PC-3 (cell line): ENCODE measurements around the gene ADD1. TPM values are rescaled to one million over a fixed set of nuclear protein-coding genes. Genes with fewer than 3 reads are reported as not detected.

Experiments
- ATAC-seq: fragments of 200-7000 bp; cut with Tn5 transposase; 2 replicates; pipeline ENCODE4 v1.9.1; 2020; ENCODE audit warnings: mild to moderate bottlenecking, moderate library complexity
- BruUV-seq: library from RNA; stranded (reverse); fragments of 400-500 nt; replicated peaks from 2 replicates; lab custom pipeline; 2021; lab: Mats Ljungman, UMichigan
- CTCF ChIA-PET: fragments of 300-600 bp; sonication (Branson Sonifier 250); formaldehyde crosslinking; loops from one replicate; lab custom pipeline; 2022; ENCODE audit warnings: antibody characterized with exemption; lab: Charles Lee
- POLR2A ChIA-PET: fragments of 300-600 bp; sonication (Branson Sonifier 250); formaldehyde crosslinking; loops from one replicate; lab custom pipeline; 2022; ENCODE audit warnings: antibody characterized with exemption; ENCODE audit not compliant: unreplicated experiment; lab: Charles Lee
- DNase-seq: peaks from one replicate; pipeline ENCODE4 v3.0.0-alpha.2; 2015
- H2AFZ ChIP-seq: fragments of 300-600 bp; sonication (generic); 2 replicates; pipeline ENCODE4 v1.6.0; 2016; ENCODE audit warnings: antibody characterized with exemption, low read length
- H3F3A ChIP-seq: fragments of 300-600 bp; sonication (generic); one replicate; pipeline ENCODE4 v1.6.0; 2017; ENCODE audit warnings: antibody characterized with exemption, low read length, control low read depth, mild to moderate bottlenecking; ENCODE audit not compliant: unreplicated experiment
- H3K27ac ChIP-seq: fragments of 300-600 bp; sonication (generic); 2 replicates; pipeline ENCODE4 v1.5.1; 2016; ENCODE audit warnings: mild to moderate bottlenecking, low read length
- H3K27me3 ChIP-seq: fragments of 300-600 bp; sonication (generic); 2 replicates; pipeline ENCODE4 v1.6.1; 2016; ENCODE audit warnings: low read length, mixed read lengths
- H3K36me3 ChIP-seq: fragments of 300-600 bp; sonication (generic); 2 replicates; pipeline ENCODE4 v1.6.1; 2016; ENCODE audit warnings: low read depth, mixed run types, low read length, mixed read lengths
- H3K4me1 ChIP-seq: fragments of 300-600 bp; sonication (generic); 2 replicates; pipeline ENCODE4 v1.5.1; 2016; ENCODE audit warnings: low read length; ENCODE audit not compliant: insufficient read depth
- H3K4me2 ChIP-seq: fragments of 300-600 bp; sonication (generic); 2 replicates; pipeline ENCODE4 v1.6.0; 2016; ENCODE audit warnings: low read length
- H3K4me3 ChIP-seq: fragments of 300-600 bp; sonication (generic); 2 replicates; pipeline ENCODE4 v1.5.1; 2016; ENCODE audit warnings: mild to moderate bottlenecking, low read length, mixed read lengths
- H3K79me2 ChIP-seq: fragments of 300-600 bp; sonication (generic); 2 replicates; pipeline ENCODE4 v1.6.1; 2017; ENCODE audit warnings: low read length, mixed read lengths
- H3K9ac ChIP-seq: fragments of 300-600 bp; sonication (generic); 2 replicates; pipeline ENCODE4 v1.6.0; 2016; ENCODE audit warnings: mild to moderate bottlenecking, low read length
- H3K9me2 ChIP-seq: fragments of 300-600 bp; sonication (generic); replicated peaks from 2 replicates; pipeline ENCODE4 v1.6.1; 2016; ENCODE audit warnings: mixed run types, low read length, mixed read lengths
- H3K9me3 ChIP-seq: fragments of 300-600 bp; sonication (generic); 2 replicates; pipeline ENCODE4 v1.6.1; 2016; ENCODE audit warnings: low read length, mixed read lengths
- H4K20me1 ChIP-seq: fragments of 300-600 bp; sonication (generic); 2 replicates; pipeline ENCODE4 v1.6.1; 2016; ENCODE audit warnings: low read length, mixed read lengths
- CTCF ChIP-seq: fragments of 300-600 bp; sonication (generic); conservative IDR thresholded peaks from 2 replicates; pipeline ENCODE4 v1.5.1; 2017; ENCODE audit warnings: antibody characterized with exemption, low read depth, mild to moderate bottlenecking, low read length
- EZH2 ChIP-seq: fragments of 300-600 bp; sonication (generic); IDR thresholded peaks from one replicate; pipeline ENCODE4 v1.6.1; 2017; ENCODE audit warnings: antibody characterized with exemption, mild to moderate bottlenecking, low read length; ENCODE audit not compliant: unreplicated experiment
- EZH2phosphoT487 ChIP-seq: fragments of 300-600 bp; sonication (generic); IDR thresholded peaks from 2 replicates; pipeline ENCODE4 v1.6.1; 2018; ENCODE audit warnings: mild to moderate bottlenecking, antibody characterized with exemption, low read length, borderline replicate concordance
- intact Hi-C: fragments of 100-400 bp; cut with micrococcal nuclease; formaldehyde crosslinking; loops from 2 replicates; pipeline ENCODE4 v1.9.0; 2023
- total RNA-seq: library from RNA; depleted of rRNA; stranded (reverse); fragments of >200 nt; gene quantifications from 2 replicates; pipeline ENCODE4 v1.2.3, GENCODE V29; 2014

Gene ADD1
- total RNA-seq, 1 experiment from 2014 or later = 118 TPM

DNA sequence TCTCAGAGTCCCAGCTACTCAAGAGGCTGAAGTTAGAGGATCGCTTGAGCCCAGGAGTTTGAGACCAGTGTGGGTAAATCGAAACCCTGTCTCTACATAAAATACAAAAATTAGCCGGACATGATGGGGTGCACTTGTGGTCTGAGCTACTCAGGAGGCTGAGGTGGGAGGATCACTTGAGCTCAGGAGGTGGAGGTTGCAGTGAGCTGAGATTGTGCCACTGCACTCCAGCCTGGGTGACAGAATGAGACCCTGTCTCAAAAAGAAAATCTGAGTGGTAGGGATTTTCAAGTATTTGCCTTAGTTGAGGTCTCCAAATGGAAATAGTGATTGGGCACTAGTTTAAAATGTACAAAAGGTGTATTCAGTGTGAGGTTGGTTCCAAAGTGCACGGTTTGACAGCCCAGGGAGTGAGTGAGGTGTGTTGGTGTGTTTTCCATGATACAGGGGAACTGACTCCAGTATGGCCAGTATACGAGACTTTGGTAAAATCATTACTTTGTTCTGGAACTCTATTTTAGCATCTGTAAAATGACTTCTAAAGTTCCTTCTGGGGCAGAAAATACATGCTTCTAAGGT lies 13.8 kb downstream of the ADD1 start:
- POLR2A ChIA-PET = no interaction called here
- ATAC-seq (no peak), DNase-seq (no peak)
- H2AFZ ChIP-seq = no peak overlapping the region
- H3K9me2 ChIP-seq = no peaks in the 10 kb centered on the region
- no peak overlapping the region for H3K27ac ChIP-seq
- peaks cover 78% of the 10 kb centered on the region for H3K79me2 ChIP-seq
- CTCF ChIA-PET = interaction anchor here (0.7 kb wide), 1 partner anchor 94 kb away, joined by 3 read pairs; no protein-coding TSS in a partner anchor
- H3K9me3 ChIP-seq = no peaks in the 10 kb centered on the region
- H3K9ac ChIP-seq = no peak overlapping the region
- no peak overlapping the region for H3K4me2 ChIP-seq
- TF ChIP-seq EZH2 = no peak
- no peak for TF ChIP-seq CTCF
- no peak for TF ChIP-seq EZH2phosphoT487
- BruUV-seq = no TSS peak
- H3K4me1 ChIP-seq = peaks cover 7% of the 10 kb centered on the region; the same call in 1 of the 2 replicates
- no peaks in the 10 kb centered on the region for H3K27me3 ChIP-seq
- no peak overlapping the region for H3K4me3 ChIP-seq
- intact Hi-C loops = no loop called here
- peaks cover 3% of the 10 kb centered on the region for H3F3A ChIP-seq
- peaks cover 7% of the 10 kb centered on the region for H3K36me3 ChIP-seq
- H4K20me1 ChIP-seq = 0 out of 2 replicates have a peak, but pooled peaks cover 4% of the 10 kb centered on the region

GRCh38 chr4:2858451-2859217 lies 15.0 kb downstream of the ADD1 start:
- DNase-seq (no peak), ATAC-seq (no peak)
- Histone ChIP-seq H3K9me2 (no peaks in the 10 kb centered on the region), H3K79me2 (peaks cover 84% of the 10 kb centered on the region), H3K27me3 (no peaks in the 10 kb centered on the region), H2AFZ (no peak overlapping the region), H3K4me3 (no peak overlapping the region), H3K9ac (no peak overlapping the region), H3K4me2 (no peak overlapping the region), H3K27ac (no peak overlapping the region), H3K4me1 (peaks cover 12% of the 10 kb centered on the region), H3K36me3 (peaks cover 7% of the 10 kb centered on the region), H4K20me1 (0 out of 2 replicates have a peak, but pooled peaks cover 4% of the 10 kb centered on the region), H3F3A (peaks cover 3% of the 10 kb centered on the region), H3K9me3 (no peaks in the 10 kb centered on the region)
- no peak for TF ChIP-seq EZH2phosphoT487
- TF ChIP-seq EZH2 = no peak
- TF ChIP-seq CTCF = no peak
- ChIA-PET CTCF (no interaction called here), POLR2A (no interaction called here)
- intact Hi-C loops = no loop called here
- no TSS peak for BruUV-seq

DNA sequence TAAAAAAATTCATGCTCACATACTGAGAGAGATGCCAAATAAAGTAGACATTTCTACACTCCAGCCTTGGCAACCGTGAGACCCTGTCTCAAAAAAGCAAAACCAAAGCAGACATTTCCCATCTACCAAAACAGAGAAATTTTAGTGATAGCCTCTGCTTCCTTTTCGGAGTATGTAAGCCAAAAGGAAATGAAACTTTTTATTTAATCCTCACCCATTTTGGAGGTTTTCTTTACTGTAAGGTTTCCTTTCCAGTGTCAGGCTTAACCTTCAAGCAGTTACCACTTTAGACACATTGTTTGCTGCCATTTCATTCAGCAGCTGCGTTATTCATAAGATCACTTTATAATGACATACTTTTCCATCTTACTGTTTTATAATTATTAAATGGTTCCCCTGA lies 15.9 kb downstream of the ADD1 start:
- Histone ChIP-seq H4K20me1 (0 out of 2 replicates have a peak, but pooled peaks cover 4% of the 10 kb centered on the region), H3K27ac (no peak overlapping the region)
- TF ChIP-seq EZH2 (no peak), EZH2phosphoT487 (no peak), CTCF (no peak)

More for the DNA sequence above, 15.9 kb downstream of the ADD1 start:
- Histone ChIP-seq H3K4me1 (peaks cover 12% of the 10 kb centered on the region), H3K9me3 (no peaks in the 10 kb centered on the region), H3K79me2 (peaks cover 88% of the 10 kb centered on the region), H2AFZ (no peak overlapping the region), H3K36me3 (peaks cover 4% of the 10 kb centered on the region), H3K9me2 (no peaks in the 10 kb centered on the region), H3K27me3 (no peaks in the 10 kb centered on the region), H3K4me2 (no peak overlapping the region), H3K9ac (no peak overlapping the region), H3K4me3 (no peak overlapping the region), H3F3A (peaks cover 3% of the 10 kb centered on the region)
- ATAC-seq = no peak
- POLR2A ChIA-PET = no interaction called here
- DNase-seq = no peak
- intact Hi-C loops = no loop called here
- BruUV-seq = no TSS peak
- CTCF ChIA-PET = no interaction called here
